Stomach (tissue), 4 donors: ENCODE measurements around the gene CCDC63.

ENCODE experiments used
- POLR2A ChIP-seq, 4 donors: fragments of 450-650 bp; IDR thresholded peaks; one replicate each; pipeline ENCODE4 v1.6.1; 2016; ENCODE audit warnings: antibody characterized with exemption in 4 of 4, control low read depth in 2 of 4, mild to moderate bottlenecking in 1 of 4, moderate library complexity in 1 of 4
- POLR2AphosphoS5 ChIP-seq, 3 donors: sonication (generic); formaldehyde crosslinking; IDR thresholded peaks; one replicate each; pipeline ENCODE4 v1.6.1; 2016; ENCODE audit warnings: antibody characterized with exemption in 3 of 3
- TF ChIP-seq, protein P1 (sequence below), 7 experiments: fragments of 450-650 bp in 4 of 7; fragments of 200-600 bp in 3 of 7; sonication (generic) in 3 of 7; IDR thresholded peaks; one replicate each; pipeline ENCODE4 v1.5.1; 2016 to 2019; ENCODE audit warnings: antibody characterized with exemption in 7 of 7, control low read depth in 2 of 7, mild to moderate bottlenecking in 1 of 7

DNA sequence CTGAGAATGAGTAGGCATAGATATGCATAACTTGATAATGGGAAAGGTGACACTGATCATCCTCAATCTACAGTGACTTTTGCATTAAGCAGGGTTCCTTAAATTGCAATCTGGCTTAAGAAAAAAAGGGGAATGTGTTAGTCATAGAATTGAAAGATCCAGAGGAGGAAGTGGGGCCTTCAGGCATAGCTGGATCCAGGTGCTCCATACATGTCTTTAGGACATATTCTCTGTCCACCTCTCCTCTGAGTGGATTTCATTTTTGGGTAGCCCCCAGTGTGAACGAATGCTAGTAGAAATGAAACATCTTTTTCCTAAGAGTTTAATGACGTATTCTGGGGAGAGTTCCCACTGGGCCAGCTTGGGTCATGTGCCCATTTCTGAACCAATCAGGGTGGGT is 27.6 kb downstream of the CCDC63 start:
- TF ChIP-seq, protein P1, sequence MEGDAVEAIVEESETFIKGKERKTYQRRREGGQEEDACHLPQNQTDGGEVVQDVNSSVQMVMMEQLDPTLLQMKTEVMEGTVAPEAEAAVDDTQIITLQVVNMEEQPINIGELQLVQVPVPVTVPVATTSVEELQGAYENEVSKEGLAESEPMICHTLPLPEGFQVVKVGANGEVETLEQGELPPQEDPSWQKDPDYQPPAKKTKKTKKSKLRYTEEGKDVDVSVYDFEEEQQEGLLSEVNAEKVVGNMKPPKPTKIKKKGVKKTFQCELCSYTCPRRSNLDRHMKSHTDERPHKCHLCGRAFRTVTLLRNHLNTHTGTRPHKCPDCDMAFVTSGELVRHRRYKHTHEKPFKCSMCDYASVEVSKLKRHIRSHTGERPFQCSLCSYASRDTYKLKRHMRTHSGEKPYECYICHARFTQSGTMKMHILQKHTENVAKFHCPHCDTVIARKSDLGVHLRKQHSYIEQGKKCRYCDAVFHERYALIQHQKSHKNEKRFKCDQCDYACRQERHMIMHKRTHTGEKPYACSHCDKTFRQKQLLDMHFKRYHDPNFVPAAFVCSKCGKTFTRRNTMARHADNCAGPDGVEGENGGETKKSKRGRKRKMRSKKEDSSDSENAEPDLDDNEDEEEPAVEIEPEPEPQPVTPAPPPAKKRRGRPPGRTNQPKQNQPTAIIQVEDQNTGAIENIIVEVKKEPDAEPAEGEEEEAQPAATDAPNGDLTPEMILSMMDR (IDR thresholded peaks at IDR 0.05), result no peak
- TF ChIP-seq POLR2A (IDR thresholded peaks at IDR 0.05) (no peak), POLR2AphosphoS5 (IDR thresholded peaks at IDR 0.05) (no peak)
